ENCODE measurements around the gene MYO18B. TPM values are rescaled to one million over a fixed set of nuclear protein-coding genes. Genes with fewer than 3 reads are reported as not detected.

The MYO18B gene
- total RNA-seq, 6 experiments from 2014 or later: 0.04 to 0.56 (median 0.07) TPM; not detected in 1

DNA sequence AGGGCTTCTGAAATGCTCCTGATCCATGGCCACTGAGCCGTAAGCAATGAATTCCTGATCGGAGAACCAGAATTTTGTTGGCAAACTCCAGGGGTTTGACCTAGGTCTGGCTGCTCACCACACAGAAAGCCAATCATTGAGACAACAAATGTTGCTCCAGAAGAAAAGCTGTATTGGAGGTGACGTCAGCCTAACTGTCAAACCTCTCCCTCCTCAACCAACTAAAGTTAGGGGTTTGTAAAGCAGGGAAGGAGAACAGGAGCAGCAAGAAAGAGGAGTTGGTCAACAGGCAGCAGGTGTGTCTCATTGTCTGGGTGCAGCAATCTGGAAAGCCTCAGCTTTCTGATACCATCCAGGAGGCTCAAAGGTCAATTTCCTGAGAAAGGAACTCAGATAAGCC is 293.5 kb downstream of the MYO18B start:
- no peak for TF ChIP-seq POLR2A (IDR thresholded peaks at IDR 0.05)
- TF ChIP-seq, protein P1, sequence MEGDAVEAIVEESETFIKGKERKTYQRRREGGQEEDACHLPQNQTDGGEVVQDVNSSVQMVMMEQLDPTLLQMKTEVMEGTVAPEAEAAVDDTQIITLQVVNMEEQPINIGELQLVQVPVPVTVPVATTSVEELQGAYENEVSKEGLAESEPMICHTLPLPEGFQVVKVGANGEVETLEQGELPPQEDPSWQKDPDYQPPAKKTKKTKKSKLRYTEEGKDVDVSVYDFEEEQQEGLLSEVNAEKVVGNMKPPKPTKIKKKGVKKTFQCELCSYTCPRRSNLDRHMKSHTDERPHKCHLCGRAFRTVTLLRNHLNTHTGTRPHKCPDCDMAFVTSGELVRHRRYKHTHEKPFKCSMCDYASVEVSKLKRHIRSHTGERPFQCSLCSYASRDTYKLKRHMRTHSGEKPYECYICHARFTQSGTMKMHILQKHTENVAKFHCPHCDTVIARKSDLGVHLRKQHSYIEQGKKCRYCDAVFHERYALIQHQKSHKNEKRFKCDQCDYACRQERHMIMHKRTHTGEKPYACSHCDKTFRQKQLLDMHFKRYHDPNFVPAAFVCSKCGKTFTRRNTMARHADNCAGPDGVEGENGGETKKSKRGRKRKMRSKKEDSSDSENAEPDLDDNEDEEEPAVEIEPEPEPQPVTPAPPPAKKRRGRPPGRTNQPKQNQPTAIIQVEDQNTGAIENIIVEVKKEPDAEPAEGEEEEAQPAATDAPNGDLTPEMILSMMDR (IDR thresholded peaks at IDR 0.05): no peak
- no peak overlapping the region for H3K27ac ChIP-seq
- no peaks in the 10 kb centered on the region for H3K4me1 ChIP-seq
- ATAC-seq (no peak), DNase-seq (no peak)
- intact Hi-C loops (cut with DNase I): no loop called here
- no peaks in the 10 kb centered on the region for H3K36me3 ChIP-seq
- no peaks in the 10 kb centered on the region for H3K9me3 ChIP-seq
- no peak overlapping the region for H3K4me3 ChIP-seq
- no peaks in the 10 kb centered on the region for H3K27me3 ChIP-seq
- WGBS (ENCODE audit: insufficient coverage, low coverage, low lambda C conversion rate, missing lambda C conversion rate): 69% methylated on average over 3 of the region's 3 CpGs

DNA sequence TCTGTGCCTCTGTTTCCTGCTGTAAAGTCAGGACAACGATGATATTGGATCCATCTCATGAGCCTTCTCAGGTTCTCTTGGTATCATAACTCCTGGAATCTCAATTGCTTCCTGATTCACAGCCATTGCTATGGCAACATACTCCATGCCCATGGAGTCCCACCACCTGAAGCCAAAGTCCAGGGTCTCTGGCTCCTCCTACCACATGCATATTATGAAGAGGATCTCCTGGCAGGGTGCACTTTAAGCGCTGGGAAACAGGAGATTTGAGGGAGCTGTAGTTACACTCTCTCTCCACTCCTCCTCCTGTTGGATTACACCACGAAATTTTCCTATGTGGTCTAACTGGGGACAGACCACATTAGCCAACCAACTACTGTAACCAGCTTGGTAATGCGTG is 296.4 kb downstream of the MYO18B start:
- no peaks in the 10 kb centered on the region for H3K27me3 ChIP-seq
- intact Hi-C loops (cut with DNase I): no loop called here
- no peak overlapping the region for H3K27ac ChIP-seq
- H3K9me3 ChIP-seq: no peaks in the 10 kb centered on the region
- TF ChIP-seq POLR2A (IDR thresholded peaks at IDR 0.05): no peak
- TF ChIP-seq, protein P1 (IDR thresholded peaks at IDR 0.05): no peak
- H3K36me3 ChIP-seq: no peaks in the 10 kb centered on the region
- H3K4me1 ChIP-seq: no peaks in the 10 kb centered on the region
- 11% methylated on average over 4 of the region's 4 CpGs for WGBS (ENCODE audit: insufficient coverage, low coverage, low lambda C conversion rate, missing lambda C conversion rate)
- DNase-seq: no peak
- H3K4me3 ChIP-seq: no peak overlapping the region
- no peak for ATAC-seq

DNA sequence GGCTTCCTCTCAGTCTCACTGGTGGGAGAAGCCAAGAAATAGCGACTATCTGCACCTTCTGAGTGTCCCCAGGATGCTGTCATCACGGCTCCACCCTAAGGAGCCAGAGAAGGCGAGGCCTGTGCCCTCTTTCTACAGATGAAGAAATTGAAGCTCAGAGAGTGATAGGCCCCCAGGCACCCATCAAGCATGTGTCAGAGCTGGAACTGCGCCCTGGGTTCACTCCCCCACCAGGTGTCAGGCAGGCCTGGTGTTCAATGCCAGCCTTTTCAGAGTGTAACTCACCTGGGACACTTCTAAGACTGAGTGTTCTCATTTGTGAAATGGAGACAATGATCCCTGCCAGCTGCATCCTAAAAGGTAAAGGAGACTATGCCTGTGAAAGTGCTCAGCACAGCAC is 299.9 kb downstream of the MYO18B start:
- no peak overlapping the region for H3K27ac ChIP-seq
- no peaks in the 10 kb centered on the region for H3K4me1 ChIP-seq
- no peaks in the 10 kb centered on the region for H3K36me3 ChIP-seq
- no peaks in the 10 kb centered on the region for H3K27me3 ChIP-seq
- DNase-seq (no peak), ATAC-seq (no peak)
- no peak overlapping the region for H3K4me3 ChIP-seq
- WGBS (ENCODE audit: insufficient coverage, low coverage, low lambda C conversion rate, missing lambda C conversion rate): no CpG with 5 or more reads among the region's 4 CpGs
- intact Hi-C loops (cut with DNase I): no loop called here
- no peak for TF ChIP-seq POLR2A (IDR thresholded peaks at IDR 0.05)
- TF ChIP-seq, protein P1 (IDR thresholded peaks at IDR 0.05): no peak
- no peaks in the 10 kb centered on the region for H3K9me3 ChIP-seq

DNA sequence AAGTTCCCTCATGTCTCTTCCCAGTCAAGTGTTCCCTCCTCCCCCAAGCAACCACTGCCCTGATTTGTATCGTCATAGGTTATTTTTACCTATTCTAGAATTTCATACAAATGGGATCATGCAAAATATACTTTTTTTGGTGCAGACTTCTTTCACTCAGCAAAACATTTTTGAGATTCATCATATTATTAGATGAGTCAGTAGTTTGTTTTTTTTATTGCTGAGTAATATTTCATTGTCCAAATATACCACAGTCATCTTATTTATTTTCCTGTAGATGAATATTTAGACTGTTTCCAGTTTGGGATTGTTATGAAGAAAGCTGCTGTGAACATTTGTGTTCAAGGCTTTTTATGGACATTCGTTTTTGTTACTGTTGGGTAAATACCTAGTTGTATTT is 301.0 kb downstream of the MYO18B start:
- no peak for ATAC-seq
- intact Hi-C loops (cut with DNase I): no loop called here
- H3K4me3 ChIP-seq: no peak overlapping the region
- no peaks in the 10 kb centered on the region for H3K27me3 ChIP-seq
- 30% methylated on average over 2 of the region's 2 CpGs for WGBS (ENCODE audit: insufficient coverage, low coverage, low lambda C conversion rate, missing lambda C conversion rate)
- H3K27ac ChIP-seq: no peak overlapping the region
- H3K4me1 ChIP-seq: no peaks in the 10 kb centered on the region
- H3K9me3 ChIP-seq: no peaks in the 10 kb centered on the region
- no peak for DNase-seq
- TF ChIP-seq, protein P1 (IDR thresholded peaks at IDR 0.05): no peak
- TF ChIP-seq POLR2A (IDR thresholded peaks at IDR 0.05): no peak
- H3K36me3 ChIP-seq: no peaks in the 10 kb centered on the region

DNA sequence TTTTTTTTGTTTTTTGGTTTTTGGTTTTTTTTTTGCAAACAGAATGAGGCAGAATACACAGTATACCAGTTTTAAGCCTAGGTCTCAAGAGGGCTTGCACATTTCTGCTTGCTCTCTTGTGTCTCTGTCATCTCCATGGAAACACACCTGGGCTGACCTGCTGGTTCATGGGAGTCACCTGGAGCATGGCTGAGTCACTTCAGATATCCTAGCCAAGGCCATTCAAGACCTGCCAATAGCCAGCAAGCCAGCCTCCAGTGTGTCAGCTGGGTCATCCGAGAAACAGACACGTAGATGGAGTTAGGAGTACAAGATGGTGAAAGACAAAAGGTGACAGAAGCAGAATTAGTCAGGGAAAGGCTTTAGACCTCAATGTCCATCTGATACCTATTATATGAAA is 303.1 kb downstream of the MYO18B start:
- ATAC-seq: no peak
- intact Hi-C loops (cut with DNase I): no loop called here

More for the DNA sequence above, 303.1 kb downstream of the MYO18B start:
- no peak overlapping the region for H3K27ac ChIP-seq
- no peak overlapping the region for H3K4me3 ChIP-seq
- DNase-seq: no peak
- H3K36me3 ChIP-seq: no peaks in the 10 kb centered on the region
- WGBS (ENCODE audit: insufficient coverage, low coverage, low lambda C conversion rate, missing lambda C conversion rate): 87% methylated on average over 2 of the region's 2 CpGs
- no peak for TF ChIP-seq POLR2A (IDR thresholded peaks at IDR 0.05)
- TF ChIP-seq, protein P1 (IDR thresholded peaks at IDR 0.05): no peak
- H3K4me1 ChIP-seq: no peaks in the 10 kb centered on the region
- no peaks in the 10 kb centered on the region for H3K9me3 ChIP-seq
- no peaks in the 10 kb centered on the region for H3K27me3 ChIP-seq

All from right lobe of liver (tissue), 6 donors.